GM12875 (cell line): Measurements from ENCODE around the gene MAPK1.
"Not testable (repeated sequence)": the region's sequence is repeated elsewhere in the genome, so short reads cannot be mapped to it uniquely, and the experiment has no call there.

Experiments used
- H3K4me3 ChIP-seq: one replicate; pipeline ENCODE4 v1.5.1; 2011; ENCODE audit warnings: low read depth, low read length, control low read depth
- TF ChIP-seq, protein P1 (sequence below): IDR thresholded peaks from 2 replicates; pipeline ENCODE4 v1.5.1; 2011; ENCODE audit warnings: low read depth, mild to moderate bottlenecking, control low read depth, inconsistent platforms, low read length, moderate library complexity, borderline replicate concordance; ENCODE audit not compliant: insufficient read depth

Gene MAPK1

DNA sequence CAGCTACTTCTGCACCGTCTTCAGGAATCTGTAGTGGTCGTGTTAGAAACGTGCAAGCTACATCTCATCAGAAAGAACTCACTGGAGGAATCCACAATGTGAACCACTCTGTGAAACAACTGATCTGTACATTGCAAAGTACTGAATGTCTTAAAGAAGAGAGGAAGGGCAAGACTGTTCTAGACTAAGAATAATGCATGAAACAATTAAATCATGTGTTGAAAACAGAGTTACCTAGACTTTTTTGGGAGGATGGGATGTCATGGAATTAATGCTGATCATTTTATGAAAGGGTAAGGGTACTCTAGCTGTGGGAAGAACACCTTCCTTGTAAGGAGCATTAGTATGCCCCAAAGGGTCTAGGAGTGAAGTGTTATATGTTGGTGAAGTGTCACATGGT, 71.2 kb downstream of the MAPK1 start:
- H3K4me3 ChIP-seq: no peak overlapping the region
- TF ChIP-seq, protein P1, sequence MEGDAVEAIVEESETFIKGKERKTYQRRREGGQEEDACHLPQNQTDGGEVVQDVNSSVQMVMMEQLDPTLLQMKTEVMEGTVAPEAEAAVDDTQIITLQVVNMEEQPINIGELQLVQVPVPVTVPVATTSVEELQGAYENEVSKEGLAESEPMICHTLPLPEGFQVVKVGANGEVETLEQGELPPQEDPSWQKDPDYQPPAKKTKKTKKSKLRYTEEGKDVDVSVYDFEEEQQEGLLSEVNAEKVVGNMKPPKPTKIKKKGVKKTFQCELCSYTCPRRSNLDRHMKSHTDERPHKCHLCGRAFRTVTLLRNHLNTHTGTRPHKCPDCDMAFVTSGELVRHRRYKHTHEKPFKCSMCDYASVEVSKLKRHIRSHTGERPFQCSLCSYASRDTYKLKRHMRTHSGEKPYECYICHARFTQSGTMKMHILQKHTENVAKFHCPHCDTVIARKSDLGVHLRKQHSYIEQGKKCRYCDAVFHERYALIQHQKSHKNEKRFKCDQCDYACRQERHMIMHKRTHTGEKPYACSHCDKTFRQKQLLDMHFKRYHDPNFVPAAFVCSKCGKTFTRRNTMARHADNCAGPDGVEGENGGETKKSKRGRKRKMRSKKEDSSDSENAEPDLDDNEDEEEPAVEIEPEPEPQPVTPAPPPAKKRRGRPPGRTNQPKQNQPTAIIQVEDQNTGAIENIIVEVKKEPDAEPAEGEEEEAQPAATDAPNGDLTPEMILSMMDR: no peak

DNA sequence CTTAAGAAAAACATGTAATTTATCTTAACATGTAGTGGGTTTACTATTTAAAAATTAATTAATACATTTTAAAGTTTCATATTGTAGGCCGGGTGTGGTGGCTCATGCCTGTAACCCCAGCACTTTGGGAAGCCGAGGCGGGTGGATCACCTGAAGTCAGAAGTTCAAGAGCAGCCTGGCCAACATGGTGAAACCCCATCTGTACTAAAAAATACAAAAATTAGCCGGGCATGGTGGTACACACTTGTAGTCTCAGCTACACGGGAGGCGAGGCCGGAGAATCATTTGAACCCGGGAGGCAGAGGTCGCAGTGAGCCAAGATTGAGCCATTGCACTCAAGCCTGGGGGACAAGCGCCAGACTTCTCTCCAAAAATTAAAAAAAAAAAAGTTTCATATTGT, 73.7 kb downstream of the MAPK1 start:
- not testable (repeated sequence) for H3K4me3 ChIP-seq

DNA sequence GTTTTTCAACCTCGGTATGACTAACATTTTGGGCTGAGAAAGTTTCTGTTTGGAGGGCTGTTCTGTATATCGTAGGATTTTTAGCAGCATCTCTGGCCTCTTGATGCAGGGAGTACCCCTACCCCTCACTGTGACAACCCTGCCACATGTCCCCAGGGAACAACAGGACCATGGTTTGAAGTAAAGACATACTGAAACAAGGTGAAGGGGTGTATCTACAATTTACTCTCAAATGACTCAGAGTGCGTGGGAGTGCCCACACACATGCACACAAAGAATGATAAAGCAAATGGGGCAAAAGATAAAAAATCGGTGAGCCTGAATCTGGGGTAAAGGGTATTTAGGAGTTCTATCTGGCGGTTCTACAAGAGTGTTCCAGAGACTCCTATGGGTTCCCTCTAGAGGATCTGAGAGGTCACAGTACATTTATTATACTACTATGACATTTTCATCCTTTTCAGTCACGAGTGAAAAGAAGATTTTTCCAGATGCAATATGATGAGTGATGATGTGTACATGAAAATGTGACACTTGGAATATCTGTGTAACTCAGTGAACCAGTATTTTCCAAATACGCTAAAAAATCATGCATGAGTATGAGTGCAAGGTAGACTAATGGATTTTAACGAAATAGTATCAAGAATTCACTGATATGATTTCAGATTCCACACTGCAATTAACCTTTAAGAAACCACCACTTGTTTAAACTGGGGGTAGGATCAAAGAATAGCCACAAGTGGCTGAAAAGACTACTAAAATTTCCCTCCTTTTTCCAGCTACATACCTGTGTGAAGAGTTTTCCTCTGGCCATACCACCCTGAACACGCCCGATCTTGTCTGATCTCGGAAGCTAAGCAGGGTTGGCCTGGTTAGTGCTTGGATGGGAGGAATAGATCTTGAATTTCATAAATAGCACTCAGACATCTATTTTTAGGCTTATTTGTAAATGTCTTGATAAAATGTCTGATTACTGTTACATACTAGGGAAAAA, 75.5 kb downstream of the MAPK1 start:
- TF ChIP-seq, protein P1: no peak
- H3K4me3 ChIP-seq: no peak overlapping the region

DNA sequence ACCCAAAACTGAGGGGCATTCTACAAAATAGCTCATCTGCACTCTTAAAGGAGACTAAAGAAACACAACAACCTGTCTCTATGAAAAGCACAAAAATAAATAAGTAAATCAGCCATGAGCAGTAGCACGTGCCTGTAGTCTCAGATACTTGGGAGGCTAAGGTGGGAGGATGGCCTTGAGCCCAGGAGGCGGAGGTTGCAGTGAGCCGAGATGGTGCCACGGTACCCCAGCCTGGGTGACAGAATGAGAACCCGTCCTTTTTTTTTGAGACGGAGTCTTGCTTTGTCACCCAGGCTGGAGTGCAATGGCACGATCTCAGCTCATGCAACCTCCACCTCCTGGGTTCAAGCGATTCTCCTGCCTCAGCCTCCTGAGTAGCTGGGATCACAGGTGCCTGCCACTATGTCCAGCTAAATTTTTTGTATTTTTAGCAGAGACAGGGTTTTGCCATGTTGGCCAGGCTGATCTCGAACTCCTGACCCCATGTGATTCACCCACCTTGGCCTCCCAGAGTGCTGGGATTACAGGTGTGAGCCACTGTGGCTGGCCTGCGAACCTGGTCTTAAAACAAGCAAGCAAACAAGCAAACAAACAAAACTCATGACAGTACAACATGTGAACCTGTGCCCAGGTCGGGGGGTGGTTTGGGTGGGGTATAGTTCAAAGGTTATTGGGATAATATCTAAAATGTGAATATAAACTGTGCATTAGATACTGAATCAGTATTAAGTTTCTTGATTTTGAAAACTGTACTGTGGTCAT, 76.4 kb downstream of the MAPK1 start:
- not testable (repeated sequence) for H3K4me3 ChIP-seq

DNA sequence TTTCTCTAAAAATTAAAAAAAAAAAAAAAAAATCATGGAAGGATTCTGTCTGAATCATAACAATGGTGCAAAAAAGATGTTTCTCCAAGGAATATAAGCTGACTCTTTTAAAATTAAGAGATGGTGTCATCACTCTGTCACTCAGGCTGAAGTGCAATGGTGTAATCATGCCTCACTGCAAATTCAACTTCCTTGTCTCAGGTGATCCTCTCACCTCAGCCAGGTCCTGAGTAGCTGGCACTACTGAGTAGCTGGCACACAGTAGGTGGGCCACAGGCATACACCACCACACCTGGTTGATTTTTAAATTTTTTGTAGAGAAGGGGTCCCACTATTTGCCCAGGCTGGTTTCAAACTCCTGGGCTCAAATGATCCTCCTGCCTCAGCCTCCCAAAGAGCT, 77.1 kb downstream of the MAPK1 start:
- H3K4me3 ChIP-seq: no peak overlapping the region
- TF ChIP-seq, protein P1: no peak

DNA sequence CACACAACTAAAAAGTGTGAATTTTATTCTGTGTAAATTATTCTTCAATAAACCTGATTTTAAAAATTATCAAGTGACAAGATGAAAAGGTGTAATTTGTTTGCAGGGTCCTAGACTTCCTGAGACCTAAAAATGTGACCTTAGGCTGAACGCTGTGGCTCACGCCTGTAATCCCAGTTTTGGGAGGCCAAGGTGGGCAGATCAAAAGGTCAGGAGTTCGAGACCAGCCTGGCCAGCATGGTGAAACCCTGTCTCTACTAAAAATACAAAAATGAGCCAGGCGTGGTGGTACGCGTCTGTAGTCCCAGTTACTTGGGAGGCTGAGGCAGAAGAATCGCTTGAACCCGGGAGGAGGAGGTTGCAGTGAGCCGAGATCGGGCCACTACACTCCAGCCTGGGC, 79.9 kb downstream of the MAPK1 start:
- not testable (repeated sequence) for H3K4me3 ChIP-seq

DNA sequence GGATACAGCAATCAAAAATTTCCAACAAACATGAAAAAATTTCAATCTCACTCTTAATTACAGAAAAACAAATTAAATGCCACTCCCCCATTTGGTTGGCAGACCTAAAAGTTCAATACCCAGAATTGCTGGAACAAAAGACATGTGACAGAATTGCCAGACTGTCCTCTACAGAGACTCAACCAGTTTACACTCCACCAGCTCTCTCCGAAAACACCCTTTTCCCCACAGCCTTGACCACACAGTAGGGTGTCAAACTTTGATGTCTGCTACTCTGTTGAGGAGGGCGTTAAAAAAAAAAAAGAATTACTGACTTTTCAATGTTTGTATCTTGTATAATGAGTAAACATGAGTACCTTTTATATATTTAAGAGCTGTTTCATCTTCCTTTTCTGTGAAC, 87.2 kb downstream of the MAPK1 start:
- TF ChIP-seq, protein P1: no peak
- H3K4me3 ChIP-seq: no peak overlapping the region

DNA sequence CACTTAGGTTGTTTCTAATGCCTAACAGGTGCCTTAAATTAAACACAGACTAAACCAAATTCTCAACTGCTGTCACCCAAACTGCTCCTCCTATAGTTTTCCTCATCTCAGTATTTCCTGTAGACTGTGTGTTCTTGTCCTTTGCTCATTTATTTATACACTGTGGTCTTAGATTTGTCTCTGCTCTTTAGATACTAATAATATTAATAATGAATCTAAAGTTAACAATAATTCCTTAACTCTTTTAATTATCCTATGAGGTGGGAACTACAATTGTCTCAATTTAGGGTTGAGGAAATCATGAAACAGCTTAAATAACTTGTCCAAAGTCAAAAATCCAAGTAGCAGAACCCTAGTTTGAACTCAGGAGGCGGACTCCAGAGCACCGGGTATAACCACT, 88.0 kb downstream of the MAPK1 start:
- no peak overlapping the region for H3K4me3 ChIP-seq
- TF ChIP-seq, protein P1: no peak
